Stomach smooth muscle (tissue), 2 donors: Measurements from ENCODE around the gene SLC25A1.

Experiments used
- H3K27ac ChIP-seq: one replicate; pipeline ENCODE4 v1.7.0; 2013; ENCODE audit warnings: mild to moderate bottlenecking, low read length, inconsistent platforms
- H3K27me3 ChIP-seq, 2 donors: one replicate each; pipeline ENCODE4 v1.7.0; 2013; ENCODE audit warnings: low read length in 2 of 2; ENCODE audit not compliant: insufficient read depth in 2 of 2, control insufficient read depth in 1 of 2
- H3K36me3 ChIP-seq, 2 donors: one replicate each; pipeline ENCODE4 v1.7.0; 2013; ENCODE audit warnings: low read length in 2 of 2; ENCODE audit not compliant: control insufficient read depth in 2 of 2, insufficient read depth in 2 of 2
- H3K4me1 ChIP-seq: one replicate; pipeline ENCODE4 v1.7.0; 2013; ENCODE audit warnings: low read length; ENCODE audit not compliant: control insufficient read depth, insufficient read depth
- H3K4me3 ChIP-seq, 2 donors: one replicate each; pipeline ENCODE4 v1.7.0; 2013; ENCODE audit warnings: low read length in 2 of 2
- H3K9ac ChIP-seq, 2 donors: one replicate each; pipeline ENCODE4 v1.7.0; 2013; ENCODE audit warnings: low read length in 2 of 2, mild to moderate bottlenecking in 1 of 2
- H3K9me3 ChIP-seq, 2 donors: one replicate each; pipeline ENCODE4 v1.7.0; 2013; ENCODE audit warnings: low read length in 2 of 2; ENCODE audit not compliant: control insufficient read depth in 2 of 2
- donor health status: healthy.
- donor health status: Pancreatic carcinoma.

The SLC25A1 gene

GRCh38 chr22:19126309-19127273 lies 51.9 kb downstream of the SLC25A1 start:
- H3K27me3 ChIP-seq = no peaks in the 10 kb centered on the region
- no peak overlapping the region for H3K4me3 ChIP-seq
- H3K4me1 ChIP-seq = peaks cover 8% of the 10 kb centered on the region
- no peak overlapping the region for H3K9ac ChIP-seq
- H3K9me3 ChIP-seq = no peaks in the 10 kb centered on the region
- H3K27ac ChIP-seq = no peak overlapping the region
- H3K36me3 ChIP-seq = peaks cover under 1 to 1% of the 10 kb centered on the region in 2 donors
